ENCODE results near the gene ABCC12.

- TF ChIP-seq GATA2 (IDR thresholded peaks at IDR 0.05; ENCODE audit: low read depth, low read length) (no peak), GATA3 (IDR thresholded peaks at IDR 0.05; ENCODE audit: low read depth, low read length) (no peak)
Measured at GRCh38 chr16:48136547-48137360, 19.0 kb downstream of the ABCC12 start.

Measured in SH-SY5Y (cell line).